Peyer's patch (tissue), 4 donors: Measurements from ENCODE around the gene DMC1.

Source experiments
- CTCF ChIP-seq, 6 experiments: fragments of 450-650 bp in 4 of 6; fragments of 200-600 bp in 2 of 6; sonication (generic) in 1 of 6; IDR thresholded peaks; one replicate each; pipeline ENCODE4 v1.5.1; 2017 to 2019; ENCODE audit warnings: antibody characterized with exemption in 6 of 6, mild to moderate bottlenecking in 3 of 6, moderate library complexity in 1 of 6
- POLR2A ChIP-seq, 2 donors: fragments of 450-650 bp; IDR thresholded peaks; one replicate each; pipeline ENCODE4 v1.5.1; 2017; ENCODE audit warnings: antibody characterized with exemption in 2 of 2, mild to moderate bottlenecking in 2 of 2, moderate library complexity in 2 of 2

GRCh38 chr22:38504731-38505540, 65.0 kb downstream of the DMC1 start:
- no peak for TF ChIP-seq CTCF (IDR thresholded peaks at IDR 0.05)
- TF ChIP-seq POLR2A (IDR thresholded peaks at IDR 0.05) = peak in 1 of 2 donors; percentile 24
